DND-41 (cell line): ENCODE data around the gene TAB2.

Source experiments
- EZH2 ChIP-seq: IDR thresholded peaks from 3 replicates; pipeline ENCODE4 v1.6.1; 2012; ENCODE audit warnings: borderline replicate concordance, low read depth, mild to moderate bottlenecking, moderate library complexity, low read length, inconsistent platforms; ENCODE audit not compliant: severe bottlenecking
- TF ChIP-seq, protein P1 (sequence below): IDR thresholded peaks from 2 replicates; pipeline ENCODE4 v1.5.1; 2012; ENCODE audit warnings: borderline replicate concordance, low read length, moderate library complexity, mild to moderate bottlenecking; ENCODE audit not compliant: poor library complexity, severe bottlenecking; ENCODE audit errors: extremely low read depth

DNA sequence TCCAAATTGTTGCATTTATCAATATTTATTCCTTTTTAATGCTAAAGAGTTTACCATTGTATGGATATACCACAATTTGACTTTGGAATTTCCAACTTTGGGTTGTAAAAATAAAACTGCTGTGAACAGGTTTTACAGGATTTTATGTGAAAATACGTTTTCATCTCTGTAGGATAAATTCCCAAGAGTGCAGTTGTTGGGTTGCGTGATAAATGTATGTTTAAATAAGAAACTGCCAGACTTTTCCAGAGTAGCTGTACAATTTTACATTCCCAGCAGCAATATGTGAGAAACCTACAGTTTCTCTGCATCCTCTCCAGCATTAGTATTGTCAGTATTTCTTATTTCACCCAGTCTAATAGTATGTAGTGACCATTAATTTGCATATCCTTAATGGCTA, 12.6 kb downstream of the TAB2 start:
- TF ChIP-seq, protein P1, sequence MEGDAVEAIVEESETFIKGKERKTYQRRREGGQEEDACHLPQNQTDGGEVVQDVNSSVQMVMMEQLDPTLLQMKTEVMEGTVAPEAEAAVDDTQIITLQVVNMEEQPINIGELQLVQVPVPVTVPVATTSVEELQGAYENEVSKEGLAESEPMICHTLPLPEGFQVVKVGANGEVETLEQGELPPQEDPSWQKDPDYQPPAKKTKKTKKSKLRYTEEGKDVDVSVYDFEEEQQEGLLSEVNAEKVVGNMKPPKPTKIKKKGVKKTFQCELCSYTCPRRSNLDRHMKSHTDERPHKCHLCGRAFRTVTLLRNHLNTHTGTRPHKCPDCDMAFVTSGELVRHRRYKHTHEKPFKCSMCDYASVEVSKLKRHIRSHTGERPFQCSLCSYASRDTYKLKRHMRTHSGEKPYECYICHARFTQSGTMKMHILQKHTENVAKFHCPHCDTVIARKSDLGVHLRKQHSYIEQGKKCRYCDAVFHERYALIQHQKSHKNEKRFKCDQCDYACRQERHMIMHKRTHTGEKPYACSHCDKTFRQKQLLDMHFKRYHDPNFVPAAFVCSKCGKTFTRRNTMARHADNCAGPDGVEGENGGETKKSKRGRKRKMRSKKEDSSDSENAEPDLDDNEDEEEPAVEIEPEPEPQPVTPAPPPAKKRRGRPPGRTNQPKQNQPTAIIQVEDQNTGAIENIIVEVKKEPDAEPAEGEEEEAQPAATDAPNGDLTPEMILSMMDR: no peak
- no peak for TF ChIP-seq EZH2
